Jurkat, Clone E6-1 (cell line): Measurements from ENCODE around the gene TUBB4B.

Experiments used
- DNase-seq: peaks from one replicate; pipeline ENCODE4 v3.0.0-alpha.2; 2011; ENCODE audit warnings: low read depth, low spot score
- H3K4me3 ChIP-seq: 2 replicates; pipeline ENCODE4 v1.5.1; 2011; ENCODE audit warnings: mild to moderate bottlenecking, low read length, control low read depth, moderate library complexity

Gene TUBB4B

GRCh38 chr9:137277329-137278041 lies 36.4 kb downstream of the TUBB4B start, which contains the start of gene TOR4A:
TOR4A (plus strand) TSS chr9:137277726; CDS start chr9:137278690, 964 bp downstream.
- no peak for DNase-seq
- no peak within 1 kb of the TSS for H3K4me3 ChIP-seq

- H3K4me3 ChIP-seq = no peak overlapping the region
- no peak for DNase-seq
Observed at GRCh38 chr9:137278061-137278701, 37.1 kb downstream of the TUBB4B start.

- no peak overlapping the region for H3K4me3 ChIP-seq
- no peak for DNase-seq
Observed at GRCh38 chr9:137278721-137279711, 37.9 kb downstream of the TUBB4B start.

- no peak overlapping the region for H3K4me3 ChIP-seq
- DNase-seq = no peak
Observed at GRCh38 chr9:137279741-137280473, 38.8 kb downstream of the TUBB4B start.

- no peak overlapping the region for H3K4me3 ChIP-seq
Observed at GRCh38 chr9:137280474-137281344, 39.6 kb downstream of the TUBB4B start.

GRCh38 chr9:137281345-137282116 lies 40.4 kb downstream of the TUBB4B start:
- DNase-seq = no peak
- H3K4me3 ChIP-seq = no peak overlapping the region

More at GRCh38 chr9:137280474-137281344, 39.6 kb downstream of the TUBB4B start:
- no peak for DNase-seq

GRCh38 chr9:137286975-137287383 lies 45.9 kb downstream of the TUBB4B start:
- no peak overlapping the region for H3K4me3 ChIP-seq
- no peak for DNase-seq

- no peak for DNase-seq
Observed at GRCh38 chr9:137293094-137293481, 52.0 kb downstream of the TUBB4B start.

More at GRCh38 chr9:137293094-137293481, 52.0 kb downstream of the TUBB4B start:
- no peak overlapping the region for H3K4me3 ChIP-seq
